Esophagus mucosa (tissue), 1 donor: ENCODE results near the gene KCNQ1. TPM values are rescaled to one million over a fixed set of nuclear protein-coding genes. Genes with fewer than 3 reads are reported as not detected.

Experiments
- ATAC-seq: fragments of 200-7000 bp; cut with Tn5 transposase; one replicate; pipeline ENCODE4 v1.9.1; 2020
- total RNA-seq: library from RNA; stranded (reverse); gene quantifications from one replicate; pipeline ENCODE4 v1.2.4, GENCODE V29; 2023
- donor health status: DM: yes; HTN: yes; CAD: no.

The KCNQ1 gene
- total RNA-seq, 1 donor from 2014 or later = 1.6 TPM

- ATAC-seq = no peak
Observed at GRCh38 chr11:2721210-2721916, 276.6 kb downstream of the KCNQ1 start.

- ATAC-seq = no peak
Observed at GRCh38 chr11:2722955-2723354, 278.1 kb downstream of the KCNQ1 start.

- no peak for ATAC-seq
Observed at GRCh38 chr11:2724104-2724503, 279.3 kb downstream of the KCNQ1 start.

GRCh38 chr11:2724653-2725367 lies 280.0 kb downstream of the KCNQ1 start:
- no peak for ATAC-seq

GRCh38 chr11:2725368-2726300 lies 280.8 kb downstream of the KCNQ1 start:
- no peak for ATAC-seq

- ATAC-seq = no peak
Observed at GRCh38 chr11:2726964-2727363, 282.2 kb downstream of the KCNQ1 start.

- ATAC-seq = no peak
Observed at GRCh38 chr11:2728128-2728662, 283.4 kb downstream of the KCNQ1 start.

- ATAC-seq = no peak
Observed at GRCh38 chr11:2728663-2729332, 284.0 kb downstream of the KCNQ1 start.

- no peak for ATAC-seq
Observed at GRCh38 chr11:2729841-2730240, 285.0 kb downstream of the KCNQ1 start.

- ATAC-seq = no peak
Observed at GRCh38 chr11:2730272-2731129, 285.7 kb downstream of the KCNQ1 start.

- ATAC-seq = no peak
Observed at GRCh38 chr11:2731130-2732125, 286.6 kb downstream of the KCNQ1 start.

GRCh38 chr11:2732261-2732939 lies 287.6 kb downstream of the KCNQ1 start:
- ATAC-seq = no peak

GRCh38 chr11:2732940-2733628 lies 288.3 kb downstream of the KCNQ1 start:
- no peak for ATAC-seq

GRCh38 chr11:2734181-2735052 lies 289.6 kb downstream of the KCNQ1 start:
- ATAC-seq = no peak

GRCh38 chr11:2735053-2735589 lies 290.3 kb downstream of the KCNQ1 start:
- ATAC-seq = no peak

- ATAC-seq = no peak
Observed at GRCh38 chr11:2736577-2737225, 291.9 kb downstream of the KCNQ1 start.

- ATAC-seq = no peak
Observed at GRCh38 chr11:2737226-2737590, 292.4 kb downstream of the KCNQ1 start.
